CD4-positive, alpha-beta T cell treated with Interleukin-1 beta for 1 hour (primary cell): ENCODE measurements around the gene KHSRP.

Source experiments
- DNase-seq, 2 donors: peaks; one replicate each; pipeline ENCODE4 v3.0.0-alpha.2; 2020 to 2022

KHSRP gene

GRCh38 chr19:6384381-6384780 is 40.2 kb downstream of the KHSRP start:
- DNase-seq, result no peak

GRCh38 chr19:6383188-6383587 is 41.4 kb downstream of the KHSRP start:
- DNase-seq, result no peak

DNA sequence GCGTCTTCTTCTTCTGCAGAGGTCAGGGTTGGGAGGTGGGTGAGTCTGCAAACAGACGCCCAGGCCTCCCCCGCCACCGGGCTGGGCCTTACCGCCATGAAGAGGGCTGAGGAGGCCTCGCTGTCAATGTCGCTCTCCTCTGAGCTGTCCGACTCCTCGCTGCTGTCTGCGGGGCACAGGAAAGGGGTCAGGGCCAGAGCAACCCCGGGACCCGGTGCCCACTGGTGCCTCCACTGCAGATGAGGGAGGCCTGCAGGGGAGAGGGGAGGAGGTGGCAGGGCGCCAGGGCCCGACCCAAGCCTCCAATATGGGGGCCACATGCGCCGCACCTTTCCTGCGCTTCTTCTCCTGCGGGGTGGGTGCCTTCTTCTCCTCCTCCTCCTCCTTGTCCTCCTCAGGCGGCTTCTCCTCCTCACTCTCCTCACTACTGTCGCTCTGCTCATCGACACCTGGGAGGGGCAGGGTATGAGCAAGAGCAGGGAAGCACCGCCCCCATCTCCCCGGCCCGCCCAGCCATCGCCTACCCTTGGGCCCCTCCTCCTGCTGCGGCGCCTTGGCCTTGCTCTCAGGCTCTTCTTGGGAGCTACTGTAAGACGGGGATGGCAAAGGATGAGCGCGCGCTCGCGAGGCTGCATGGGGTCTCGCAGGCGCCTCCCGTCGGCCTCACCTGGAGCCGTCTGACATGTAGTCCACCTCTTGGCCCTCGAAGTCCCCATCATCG is 43.4 kb downstream of the KHSRP start:
- no peak for DNase-seq

DNA sequence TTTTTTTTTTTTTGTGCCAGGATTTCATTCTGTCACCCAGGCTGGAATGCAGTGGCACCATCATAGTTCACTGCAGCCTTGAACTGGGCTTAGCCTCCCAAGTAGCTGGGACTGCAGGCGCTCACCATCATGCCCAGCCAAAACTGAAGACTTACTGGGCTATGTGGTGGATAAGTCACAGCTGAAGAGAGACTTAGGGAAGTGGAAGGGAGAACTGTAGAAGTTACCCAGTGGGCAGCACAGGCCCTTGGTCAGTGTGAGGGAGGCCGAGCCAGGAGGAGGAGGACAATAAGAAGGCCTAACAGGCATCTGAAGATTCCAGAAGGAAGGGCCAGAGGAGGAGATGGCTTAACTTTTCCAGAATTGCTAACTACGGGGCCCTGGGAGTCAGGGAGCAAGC is 44.9 kb downstream of the KHSRP start:
- DNase-seq, result no peak

DNA sequence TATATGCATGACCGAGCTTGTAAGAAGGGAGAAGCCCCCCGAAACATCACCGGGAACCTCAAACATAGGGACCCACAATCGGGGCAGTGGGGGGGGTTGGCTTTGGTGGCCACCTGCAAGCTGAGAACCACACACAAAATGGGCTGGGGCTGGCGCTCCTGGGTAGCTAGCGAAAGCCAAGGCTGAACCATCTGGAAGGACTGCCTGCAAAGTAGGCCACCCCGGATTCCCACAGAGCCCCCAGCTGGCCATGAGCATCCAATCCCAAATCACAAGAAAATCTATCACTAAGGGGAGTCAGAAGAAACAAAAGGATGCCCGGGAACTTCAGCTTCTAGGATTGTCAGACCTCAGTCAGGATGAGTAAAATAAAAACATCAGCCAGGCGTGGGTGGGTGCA is 46.1 kb downstream of the KHSRP start:
- no peak for DNase-seq

DNA sequence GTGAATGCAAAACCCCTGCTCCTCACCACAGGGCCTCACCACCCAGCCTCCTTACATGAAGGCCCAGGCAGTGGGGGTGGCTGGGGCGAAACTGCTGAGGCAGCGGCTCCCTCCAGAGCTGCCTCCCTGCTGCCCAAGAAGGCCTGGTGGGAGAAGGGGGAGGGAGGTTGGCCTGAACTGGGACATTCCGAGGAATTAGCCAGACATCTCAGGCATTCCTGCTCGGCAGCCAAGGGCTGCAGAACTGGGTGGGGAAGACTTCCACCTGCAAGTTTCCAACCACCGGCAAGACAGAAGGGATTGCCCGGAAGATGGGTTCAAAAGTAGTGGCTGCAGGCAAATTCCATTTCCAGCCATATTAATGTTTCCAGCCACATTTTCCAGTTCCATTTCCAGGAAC is 46.6 kb downstream of the KHSRP start:
- no peak for DNase-seq

DNA sequence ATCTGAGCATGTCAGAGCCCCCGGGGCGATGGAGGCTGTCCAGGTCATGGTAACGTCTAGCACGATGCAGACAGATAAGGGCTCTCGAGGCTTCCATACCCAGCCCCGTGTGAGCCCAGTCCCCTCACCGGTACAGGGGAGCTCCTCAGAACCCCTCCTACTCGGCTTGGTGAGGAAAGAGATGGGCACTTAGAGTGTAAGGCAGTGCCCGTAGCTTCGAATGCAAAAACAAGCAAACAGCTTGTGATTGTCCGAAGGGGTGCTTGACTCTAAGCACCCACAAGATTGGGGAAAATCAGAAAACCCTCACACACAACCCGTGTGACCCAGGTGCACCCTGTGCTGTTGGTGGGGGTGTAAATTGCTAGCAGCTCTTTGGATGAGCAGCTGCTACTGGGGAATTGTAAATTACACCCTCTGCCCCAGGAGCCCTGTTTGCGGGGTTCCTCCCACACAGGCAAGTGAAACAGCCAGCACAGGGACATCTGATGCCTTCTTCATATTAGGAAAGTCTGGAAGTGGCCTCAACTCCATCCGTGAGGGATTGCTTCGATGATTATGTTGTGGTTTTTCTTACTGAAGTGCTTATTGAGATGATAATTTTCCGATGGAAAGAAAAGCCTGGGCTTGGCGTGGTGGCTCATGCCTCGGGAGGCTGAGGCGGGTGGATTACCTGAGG is 48.0 kb downstream of the KHSRP start:
- no peak for DNase-seq

DNA sequence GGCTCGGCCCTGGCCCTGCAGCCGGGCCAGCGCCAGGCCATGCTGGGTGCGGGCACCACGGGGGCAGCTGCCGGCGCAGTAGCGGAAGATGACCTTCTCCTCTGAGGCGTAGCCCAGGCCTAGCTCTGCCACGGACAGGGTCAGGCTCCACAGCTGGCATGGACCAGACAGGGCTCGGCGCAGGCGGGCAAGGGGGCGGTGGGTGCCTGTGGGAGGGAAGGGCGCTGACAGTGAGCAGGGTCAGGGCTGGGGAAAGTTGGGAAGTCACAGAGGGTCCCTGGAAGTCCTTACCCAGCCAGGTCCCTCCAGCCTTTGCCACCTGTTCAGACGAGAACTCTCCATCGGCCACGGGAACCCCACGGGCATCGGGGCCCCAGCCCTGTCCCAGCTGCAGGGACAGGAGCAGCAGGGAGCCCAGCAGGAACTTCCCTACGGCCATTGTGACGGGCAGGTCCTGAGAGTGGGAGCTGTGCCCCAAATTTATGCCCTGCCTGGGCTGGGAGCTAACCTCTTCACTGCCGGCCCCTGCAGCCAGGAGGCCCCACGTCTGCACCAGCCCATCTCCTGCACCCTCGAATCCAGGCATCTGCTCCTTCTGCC is 49.1 kb downstream of the KHSRP start, which contains the start of gene PSPN:
Gene PSPN (minus strand): TSS at position 523 of the 600 bp plus-strand sequence. CDS start 84 bp downstream, at position 439.
- DNase-seq, result no peak

GRCh38 chr19:6374711-6375410 is 49.8 kb downstream of the KHSRP start:
- DNase-seq, result no peak

DNA sequence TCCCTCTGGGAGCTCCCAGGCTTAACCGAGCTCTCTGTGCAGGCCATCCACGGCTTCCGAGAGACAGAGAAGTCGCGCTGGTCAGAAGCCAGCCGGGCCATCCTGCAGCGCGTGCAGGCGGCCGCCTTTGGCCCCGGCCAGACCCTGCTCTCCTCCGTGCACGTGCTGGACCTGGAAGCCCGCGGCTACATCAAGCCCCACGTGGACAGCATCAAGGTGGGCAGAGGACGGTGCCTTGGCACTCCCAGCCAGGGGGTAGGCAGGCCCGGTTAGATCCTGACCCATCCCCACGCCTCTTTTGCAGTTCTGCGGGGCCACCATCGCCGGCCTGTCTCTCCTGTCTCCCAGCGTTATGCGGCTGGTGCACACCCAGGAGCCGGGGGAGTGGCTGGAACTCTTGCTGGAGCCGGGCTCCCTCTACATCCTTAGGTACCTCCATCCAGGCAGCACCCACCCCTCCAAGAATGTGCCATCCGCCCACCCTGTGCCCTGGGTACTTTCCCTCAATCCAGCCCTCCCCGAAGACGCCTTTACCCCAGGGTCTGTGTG is 50.4 kb downstream of the KHSRP start:
- no peak for DNase-seq

DNA sequence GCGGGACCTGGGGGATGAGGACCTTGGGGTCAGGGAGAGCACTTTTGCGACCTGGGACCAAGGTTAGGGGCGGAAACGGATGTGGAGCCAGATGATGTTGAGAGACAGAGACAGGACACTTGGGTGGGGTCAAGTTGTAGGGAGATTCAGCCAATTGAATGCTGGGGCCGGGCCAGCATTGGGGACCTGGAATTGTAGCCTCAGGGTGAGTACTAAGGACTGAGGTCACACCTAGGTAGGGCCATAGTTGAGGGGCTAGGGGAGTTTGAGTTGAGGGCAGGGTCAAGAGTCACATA is 50.9 kb downstream of the KHSRP start:
- no peak for DNase-seq

- DNase-seq, result peak; percentile 98
Observed at GRCh38 chr19:6373096-6373812, 51.4 kb downstream of the KHSRP start.

DNA sequence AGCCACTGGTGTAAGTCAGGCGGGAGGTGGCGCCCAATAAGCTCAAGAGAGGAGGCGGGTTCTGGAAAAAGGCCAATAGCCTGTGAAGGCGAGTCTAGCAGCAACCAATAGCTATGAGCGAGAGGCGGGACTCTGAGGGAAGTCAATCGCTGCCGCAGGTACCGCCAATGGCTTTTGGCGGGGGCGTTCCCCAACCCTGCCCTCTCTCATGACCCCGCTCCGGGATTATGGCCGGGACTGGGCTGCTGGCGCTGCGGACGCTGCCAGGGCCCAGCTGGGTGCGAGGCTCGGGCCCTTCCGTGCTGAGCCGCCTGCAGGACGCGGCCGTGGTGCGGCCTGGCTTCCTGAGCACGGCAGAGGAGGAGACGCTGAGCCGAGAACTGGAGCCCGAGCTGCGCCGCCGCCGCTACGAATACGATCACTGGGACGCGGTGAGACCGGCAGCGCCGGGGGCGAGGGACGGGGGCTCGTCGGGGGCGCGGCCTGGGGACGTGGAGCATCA is 52.0 kb downstream of the KHSRP start, which contains the start of gene ALKBH7:
Gene ALKBH7 (plus strand): TSS at position 201 of the 502 bp plus-strand sequence. CDS start 27 bp downstream, at position 228.
- peak; percentile 99 for DNase-seq

DNA sequence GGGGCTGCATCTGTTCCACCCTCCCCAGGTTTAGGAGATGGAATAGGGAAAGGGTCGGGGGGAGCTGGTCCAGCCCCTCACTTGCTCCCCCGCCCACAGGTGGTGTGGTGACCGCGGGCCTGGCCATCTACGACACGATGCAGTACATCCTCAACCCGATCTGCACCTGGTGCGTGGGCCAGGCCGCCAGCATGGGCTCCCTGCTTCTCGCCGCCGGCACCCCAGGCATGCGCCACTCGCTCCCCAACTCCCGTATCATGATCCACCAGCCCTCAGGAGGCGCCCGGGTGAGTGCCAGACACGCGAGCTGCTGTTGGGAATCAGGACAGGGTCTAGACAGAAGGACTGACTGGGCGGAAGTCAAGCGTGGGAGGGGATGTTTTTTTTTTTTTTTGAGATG is 60.3 kb downstream of the KHSRP start:
- no peak for DNase-seq
